Sigmoid colon (tissue), 7 donors: ENCODE data around the gene FOXC1. TPM values are rescaled to one million over a fixed set of nuclear protein-coding genes. Genes with fewer than 3 reads are reported as not detected.

Experiments used
- DNase-seq: peaks from one replicate; pipeline ENCODE4 v3.0.0-alpha.2; 2019
- H3K27ac ChIP-seq, 4 donors: fragments of 200-600 bp; sonication (generic); one replicate each; pipeline ENCODE4 v1.5.1; 2016 to 2019; ENCODE audit warnings: mild to moderate bottlenecking in 1 of 4
- H3K27me3 ChIP-seq, 3 donors: fragments of 200-600 bp; sonication (generic); one replicate each; pipeline ENCODE4 v1.5.1; 2019; ENCODE audit warnings: mild to moderate bottlenecking in 1 of 3
- H3K36me3 ChIP-seq, 4 donors: fragments of 200-600 bp; sonication (generic); one replicate each; pipeline ENCODE4 v1.5.1; 2016 to 2019
- H3K4me1 ChIP-seq, 4 donors: fragments of 200-600 bp; sonication (generic); one replicate each; pipeline ENCODE4 v1.5.1; 2017 to 2019
- H3K4me3 ChIP-seq, 4 donors: fragments of 200-600 bp; sonication (generic); one replicate each; pipeline ENCODE4 v1.5.1; 2017 to 2019; ENCODE audit warnings: mild to moderate bottlenecking in 2 of 4, moderate library complexity in 1 of 4
- H3K9me3 ChIP-seq, 4 donors: fragments of 200-600 bp in 3 of 4; sonication (generic) in 3 of 4; one replicate each; pipeline versions ENCODE4 v1.5.1 to v1.6.1; 2013 to 2019
- CTCF ChIP-seq, 4 experiments: fragments of 450-650 bp in 3 of 4; fragments of 200-600 bp in 1 of 4; IDR thresholded peaks; one replicate each; pipeline ENCODE4 v1.5.1; 2016 to 2019; ENCODE audit warnings: antibody characterized with exemption in 4 of 4, mild to moderate bottlenecking in 3 of 4, moderate library complexity in 2 of 4
- EP300 ChIP-seq, 4 donors: sonication (generic); formaldehyde crosslinking; IDR thresholded peaks; one replicate each; pipeline ENCODE4 v1.6.1; 2017; ENCODE audit warnings: antibody characterized with exemption in 4 of 4
- POLR2A ChIP-seq, 2 donors: fragments of 450-650 bp; IDR thresholded peaks; one replicate each; pipeline ENCODE4 v1.6.1; 2016; ENCODE audit warnings: antibody characterized with exemption in 2 of 2, mild to moderate bottlenecking in 2 of 2, moderate library complexity in 2 of 2
- POLR2AphosphoS5 ChIP-seq, 4 donors: sonication (generic); formaldehyde crosslinking; IDR thresholded peaks; one replicate each; pipeline ENCODE4 v1.6.1; 2017; ENCODE audit warnings: antibody characterized with exemption in 4 of 4
- WGBS, 2 donors: extraction: QIAGEN DNeasy Blood & Tissue Kit; methylation state at CpG; one replicate each; pipeline ENCODE4 v1.1.7; 2013; 5-methylcytosine and 5-hydroxymethylcytosine counted together
- intact Hi-C: fragments of 100-400 bp; cut with DNase I; formaldehyde crosslinking; loops from one replicate; pipeline ENCODE4 v1.15.1; 2023
- polyA plus RNA-seq, 3 donors: library from polyadenylated mRNA; stranded (reverse); fragments of 200-250 nt; gene quantifications; one replicate each; pipeline ENCODE4 v1.2.3, GENCODE V29; 2013
- total RNA-seq, 4 donors: library from RNA; depleted of rRNA; stranded (reverse); fragments of >200 nt; gene quantifications; one replicate each; pipeline ENCODE4 v1.1.0, GENCODE V29; 2016
- donor health status: healthy with polysubstance abuse.
- donor health status: Bipolar disorder and iron deficiency.
- donor health status: healthy.

Gene FOXC1
- total and polyA plus RNA-seq, 7 donors, result 0.60 to 3.0 (median 1.6) TPM; not detected in 1

GRCh38 chr6:1569377-1569776 lies 40.3 kb upstream of the FOXC1 start:
- Histone ChIP-seq H3K36me3 (no peaks in the 10 kb centered on the region), H3K4me3 (no peak overlapping the region), H3K27ac (no peak overlapping the region), H3K27me3 (no peaks in the 10 kb centered on the region), H3K4me1 (peaks cover 0 to 6% (median 0%) of the 10 kb centered on the region in 4 donors), H3K9me3 (peaks cover 0 to 5% (median under 1%) of the 10 kb centered on the region in 4 donors)
- WGBS, 2 donors, result 96 to 97% methylated on average over 3 of the region's 3 CpGs
- no peak for DNase-seq
- no peak for TF ChIP-seq POLR2AphosphoS5 (IDR thresholded peaks at IDR 0.05)
- no peak for TF ChIP-seq CTCF (IDR thresholded peaks at IDR 0.05)
- TF ChIP-seq POLR2A (IDR thresholded peaks at IDR 0.05), result no peak
- no peak for TF ChIP-seq EP300 (IDR thresholded peaks at IDR 0.05)
- intact Hi-C loops, result no loop called here

- WGBS, 2 donors, result 92% methylated on average over 1 of the region's 1 CpG
- H3K36me3 ChIP-seq, result no peaks in the 10 kb centered on the region
- DNase-seq, result no peak
- TF ChIP-seq POLR2A (IDR thresholded peaks at IDR 0.05), result no peak
- TF ChIP-seq POLR2AphosphoS5 (IDR thresholded peaks at IDR 0.05), result no peak
- peaks cover 0 to 5% (median under 1%) of the 10 kb centered on the region in 4 donors for H3K9me3 ChIP-seq
- H3K4me1 ChIP-seq, result peaks cover 0 to 20% (median 8%) of the 10 kb centered on the region in 4 donors
- H3K4me3 ChIP-seq, result no peak overlapping the region
- intact Hi-C loops, result no loop called here
- no peaks in the 10 kb centered on the region for H3K27me3 ChIP-seq
- no peak overlapping the region for H3K27ac ChIP-seq
Observed at GRCh38 chr6:1570848-1571247, 38.9 kb upstream of the FOXC1 start.

GRCh38 chr6:1572892-1573291 lies 36.8 kb upstream of the FOXC1 start:
- H3K27me3 ChIP-seq, result no peaks in the 10 kb centered on the region
- no peak overlapping the region for H3K27ac ChIP-seq
- no peaks in the 10 kb centered on the region for H3K36me3 ChIP-seq
- intact Hi-C loops, result no loop called here
- WGBS, 2 donors, result 66 to 74% methylated on average over 1 of the region's 1 CpG
- DNase-seq, result no peak
- H3K9me3 ChIP-seq, result peaks cover 0 to 5% (median under 1%) of the 10 kb centered on the region in 4 donors
- H3K4me1 ChIP-seq, result peaks cover 0 to 22% (median 12%) of the 10 kb centered on the region in 4 donors
- H3K4me3 ChIP-seq, result no peak overlapping the region
- TF ChIP-seq POLR2A (IDR thresholded peaks at IDR 0.05) (no peak), EP300 (IDR thresholded peaks at IDR 0.05) (no peak), POLR2AphosphoS5 (IDR thresholded peaks at IDR 0.05) (no peak), CTCF (IDR thresholded peaks at IDR 0.05) (no peak)

- intact Hi-C loops, result no loop called here
- Histone ChIP-seq H3K4me1 (peaks cover 0 to 22% (median 12%) of the 10 kb centered on the region in 4 donors), H3K4me3 (no peak overlapping the region), H3K27ac (peak overlapping the region in 1 of 4 donors; percentile 9), H3K36me3 (no peaks in the 10 kb centered on the region), H3K27me3 (no peaks in the 10 kb centered on the region), H3K9me3 (peaks cover 0 to 5% (median under 1%) of the 10 kb centered on the region in 4 donors)
- WGBS, 2 donors, result 90 to 93% methylated on average over 13 of the region's 13 CpGs
- TF ChIP-seq EP300 (IDR thresholded peaks at IDR 0.05) (no peak), POLR2A (IDR thresholded peaks at IDR 0.05) (no peak), CTCF (IDR thresholded peaks at IDR 0.05) (no peak), POLR2AphosphoS5 (IDR thresholded peaks at IDR 0.05) (no peak)
- DNase-seq, result no peak
Observed at GRCh38 chr6:1574083-1574761, 35.5 kb upstream of the FOXC1 start.

- Histone ChIP-seq H3K27ac (peak overlapping the region; percentile 48 to 64 (median 56)), H3K4me1 (peaks cover 0 to 22% (median 12%) of the 10 kb centered on the region in 4 donors), H3K36me3 (no peaks in the 10 kb centered on the region), H3K9me3 (peaks cover 0 to 5% (median under 1%) of the 10 kb centered on the region in 4 donors), H3K4me3 (peak overlapping the region in 1 of 4 donors; percentile 31), H3K27me3 (no peaks in the 10 kb centered on the region)
- WGBS, 2 donors, result 73 to 78% methylated on average over 6 of the region's 6 CpGs
- no peak for DNase-seq
- no peak for TF ChIP-seq EP300 (IDR thresholded peaks at IDR 0.05)
- TF ChIP-seq POLR2AphosphoS5 (IDR thresholded peaks at IDR 0.05), result no peak
- TF ChIP-seq POLR2A (IDR thresholded peaks at IDR 0.05), result no peak
- no peak for TF ChIP-seq CTCF (IDR thresholded peaks at IDR 0.05)
- intact Hi-C loops, result no loop called here
Observed at GRCh38 chr6:1574890-1575209, 34.9 kb upstream of the FOXC1 start.
